SK-N-DZ (cell line): ENCODE measurements around the gene TIGD3.

Source experiments
- DNase-seq: peaks from one replicate; pipeline ENCODE4 v3.0.0-alpha.2; 2015; ENCODE audit warnings: low spot score

The TIGD3 gene

DNA sequence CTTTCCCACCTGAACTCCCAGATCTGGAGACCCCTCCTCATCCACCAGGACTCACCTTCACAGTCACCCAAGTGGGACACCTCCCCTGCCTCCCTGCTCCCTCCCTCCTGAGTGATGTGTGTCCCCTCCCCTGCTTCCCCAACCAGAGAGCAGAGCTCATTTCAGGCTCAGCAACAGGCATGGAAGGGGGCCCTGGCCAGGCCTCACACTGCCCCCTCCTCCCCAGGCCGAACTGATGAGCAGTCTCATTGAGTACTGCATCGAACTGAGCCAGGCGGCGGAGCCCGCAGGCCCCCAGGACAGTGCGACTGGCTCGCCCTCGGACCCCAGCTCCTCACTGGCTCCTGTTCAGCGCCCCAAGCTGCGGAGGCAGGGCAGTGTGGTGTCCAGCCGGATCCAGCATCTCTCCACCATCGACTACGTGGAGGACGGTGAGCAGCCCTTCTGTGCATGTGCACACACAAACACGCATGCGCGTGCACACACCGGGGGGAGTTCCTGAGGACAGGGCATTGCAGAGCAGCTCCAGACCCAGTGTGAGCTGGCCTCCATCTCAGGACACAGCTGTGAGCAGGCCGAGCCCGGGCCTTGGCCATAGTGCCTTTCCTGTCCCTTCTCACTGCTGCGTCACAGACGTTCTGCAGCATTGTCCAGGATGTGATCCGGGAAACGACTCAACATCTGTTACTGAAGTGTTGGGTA, 50.2 kb downstream of the TIGD3 start:
- DNase-seq = no peak
